NCI-H345 (cell line): ENCODE measurements around the gene PDPK1.
"Not testable (repeated sequence)": the region's sequence is repeated elsewhere in the genome, so short reads cannot be mapped to it uniquely, and the experiment has no call there.

ENCODE experiments used
- DNase-seq: peaks from one replicate; lab custom pipeline; 2025; lab: John Stamatoyannopoulos, UW

PDPK1 gene

DNA sequence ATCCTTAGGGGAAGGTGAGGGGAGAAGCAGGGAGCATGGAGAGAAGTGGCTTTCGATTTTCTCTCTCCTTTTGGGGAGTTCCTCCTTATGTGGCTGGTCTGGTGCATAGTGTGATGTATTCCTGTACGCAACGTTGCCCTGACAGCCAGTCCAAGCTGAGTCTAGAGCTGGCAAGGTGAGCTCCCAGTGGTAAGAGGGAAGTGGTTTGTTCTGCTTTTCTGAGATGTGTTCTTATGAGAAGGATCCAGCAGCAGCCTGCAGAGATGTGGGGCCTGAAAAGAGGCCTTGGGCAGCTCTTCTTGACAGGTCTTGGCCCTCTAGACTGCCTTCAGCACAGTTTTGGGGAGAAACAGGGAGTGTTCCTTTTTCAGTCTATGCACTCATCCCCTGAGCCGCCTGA lies 3.1 kb downstream of the PDPK1 start:
- DNase-seq: not testable (repeated sequence)

DNA sequence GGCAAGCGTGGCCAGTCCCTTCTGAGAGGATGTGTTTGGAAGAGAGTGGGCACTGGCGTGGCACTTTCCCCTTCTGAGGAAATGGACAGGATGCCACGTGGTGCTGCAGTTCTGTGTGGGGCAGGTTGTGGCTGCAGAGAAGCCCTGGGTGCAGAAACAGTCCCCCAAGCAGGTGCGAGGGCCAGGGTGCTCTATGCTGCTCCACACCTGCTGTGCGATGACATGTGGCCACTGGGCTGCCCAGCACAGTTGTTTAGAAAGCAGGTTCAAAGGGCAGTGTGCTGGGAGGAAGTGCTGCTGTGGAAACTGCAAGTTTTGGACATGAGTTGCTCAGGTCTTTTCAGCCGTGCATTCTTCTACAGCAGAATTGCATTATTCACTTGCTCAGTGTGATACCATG lies 3.6 kb downstream of the PDPK1 start:
- not testable (repeated sequence) for DNase-seq

DNA sequence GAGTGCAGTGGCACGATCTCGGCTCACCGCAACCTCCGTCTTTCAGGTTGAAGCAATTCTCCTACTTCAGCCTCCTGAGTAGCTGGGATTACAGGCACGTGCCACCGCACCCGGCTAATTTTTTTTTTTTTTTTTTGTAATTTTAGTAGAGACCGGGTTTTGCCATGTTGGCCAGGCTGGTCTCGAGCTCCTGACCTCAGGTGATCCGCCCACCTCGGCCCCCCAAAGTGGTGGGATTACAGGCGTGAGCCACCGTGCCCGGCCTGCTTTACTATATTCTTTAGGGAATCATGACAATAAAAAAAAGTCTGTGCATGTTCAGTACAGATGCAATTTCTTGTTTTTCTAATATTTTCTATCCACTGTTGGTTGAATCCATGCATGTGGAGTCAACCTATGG lies 6.0 kb downstream of the PDPK1 start:
- DNase-seq: not testable (repeated sequence)

DNA sequence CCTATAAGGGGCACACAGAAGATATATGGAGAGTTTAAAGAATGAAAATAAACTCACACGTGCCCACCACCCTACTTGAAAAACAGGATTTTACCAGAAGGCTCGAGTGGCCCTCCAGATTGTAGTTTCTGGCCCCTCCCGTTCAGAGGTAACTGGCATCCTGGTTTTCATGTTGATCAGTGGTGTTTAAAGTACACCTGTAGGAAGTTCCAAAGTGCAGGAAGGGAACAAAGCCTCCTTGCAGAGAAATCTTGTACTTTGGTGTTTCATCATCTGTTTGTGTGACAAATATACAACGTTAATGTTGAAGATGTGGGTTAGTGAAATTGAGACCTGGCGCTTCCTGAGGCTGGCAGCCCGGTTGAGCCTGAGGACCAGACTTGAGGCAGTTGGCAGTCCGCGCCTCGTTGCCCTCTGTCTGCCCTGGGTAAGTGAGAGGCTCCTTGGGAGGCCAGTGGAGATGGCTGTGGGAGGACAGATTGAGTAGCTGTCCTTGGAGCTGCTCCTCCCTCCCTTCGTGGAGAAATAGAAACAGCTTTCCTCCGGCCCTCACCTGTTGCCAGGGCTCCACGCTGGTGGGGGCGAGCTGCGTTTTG lies 12.6 kb downstream of the PDPK1 start:
- not testable (repeated sequence) for DNase-seq

DNA sequence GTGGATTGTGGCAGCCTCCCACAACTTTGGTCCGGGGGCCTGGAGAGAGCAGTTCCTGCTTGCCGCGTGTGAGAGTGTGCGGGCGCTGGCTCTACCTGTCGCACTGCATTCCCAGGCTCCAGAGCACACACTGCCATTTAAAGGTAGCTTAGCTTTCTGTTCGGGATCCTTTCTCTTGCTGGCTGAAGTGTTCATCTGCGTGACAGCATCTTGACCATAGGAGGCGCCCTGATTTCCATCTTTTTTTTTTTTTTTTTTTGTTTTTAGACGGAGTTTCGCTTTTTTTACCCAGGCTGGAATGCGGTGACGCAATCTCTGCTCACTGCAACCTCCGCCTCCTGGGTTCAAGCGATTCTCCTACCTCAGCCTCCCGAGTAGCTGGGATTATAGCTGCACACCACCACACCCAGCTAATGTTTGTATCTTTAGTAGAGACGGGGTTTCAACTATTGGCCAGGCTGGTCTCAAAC lies 13.6 kb downstream of the PDPK1 start:
- DNase-seq: not testable (repeated sequence)

DNA sequence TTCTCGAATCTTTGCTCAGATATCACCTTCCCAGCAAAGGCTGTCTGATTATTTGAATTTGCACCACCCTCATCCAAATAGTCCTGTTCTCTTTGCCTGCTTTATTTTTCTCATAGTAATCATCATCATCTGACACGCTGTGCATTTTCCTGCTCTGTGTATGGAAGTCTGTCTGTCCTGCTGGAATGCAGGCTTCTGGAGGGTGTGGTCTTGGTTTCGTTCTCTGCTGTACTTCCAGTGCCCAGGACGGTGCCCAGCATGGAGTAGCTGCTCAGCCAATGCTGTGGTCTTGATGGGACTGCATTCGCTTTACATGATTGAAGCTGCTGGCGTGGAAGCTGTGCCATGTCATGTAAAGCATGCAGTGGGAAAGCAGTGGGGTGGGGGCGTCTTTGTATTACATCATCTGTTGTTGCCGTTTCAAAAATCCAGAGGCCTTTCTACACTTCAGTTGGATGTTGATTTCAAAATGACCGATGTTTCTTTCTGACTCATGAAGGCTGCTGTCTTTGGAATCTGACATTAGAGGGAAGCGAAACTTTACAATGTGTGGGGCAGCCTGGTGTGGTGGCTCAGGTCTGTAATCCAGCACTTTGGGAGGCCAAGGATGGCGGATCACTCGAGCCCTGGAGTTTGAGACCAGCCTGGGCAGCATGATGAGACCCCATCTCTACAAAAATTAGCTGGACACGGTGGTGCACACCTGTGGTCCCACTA lies 17.0 kb downstream of the PDPK1 start:
- DNase-seq: not testable (repeated sequence)

DNA sequence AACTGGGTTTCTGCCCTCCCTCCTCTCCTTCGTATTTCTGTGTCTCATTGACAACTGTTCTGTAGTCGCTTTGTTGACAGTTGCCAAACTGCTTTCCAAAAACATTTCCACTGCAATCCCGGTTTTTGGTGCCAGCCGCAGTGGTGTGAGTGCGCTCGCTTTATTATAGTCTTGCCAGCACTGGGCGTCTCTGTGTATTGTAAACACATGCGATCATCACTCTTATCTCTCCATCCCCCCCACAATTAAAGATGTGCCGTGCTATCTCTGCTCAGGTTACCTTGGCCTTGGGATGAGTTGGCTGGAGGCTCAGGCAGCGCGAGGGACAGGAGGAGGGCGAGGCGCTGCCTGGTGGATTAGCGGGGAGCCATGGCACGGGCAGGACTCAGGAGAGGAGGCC lies 19.3 kb downstream of the PDPK1 start:
- DNase-seq: not testable (repeated sequence)

DNA sequence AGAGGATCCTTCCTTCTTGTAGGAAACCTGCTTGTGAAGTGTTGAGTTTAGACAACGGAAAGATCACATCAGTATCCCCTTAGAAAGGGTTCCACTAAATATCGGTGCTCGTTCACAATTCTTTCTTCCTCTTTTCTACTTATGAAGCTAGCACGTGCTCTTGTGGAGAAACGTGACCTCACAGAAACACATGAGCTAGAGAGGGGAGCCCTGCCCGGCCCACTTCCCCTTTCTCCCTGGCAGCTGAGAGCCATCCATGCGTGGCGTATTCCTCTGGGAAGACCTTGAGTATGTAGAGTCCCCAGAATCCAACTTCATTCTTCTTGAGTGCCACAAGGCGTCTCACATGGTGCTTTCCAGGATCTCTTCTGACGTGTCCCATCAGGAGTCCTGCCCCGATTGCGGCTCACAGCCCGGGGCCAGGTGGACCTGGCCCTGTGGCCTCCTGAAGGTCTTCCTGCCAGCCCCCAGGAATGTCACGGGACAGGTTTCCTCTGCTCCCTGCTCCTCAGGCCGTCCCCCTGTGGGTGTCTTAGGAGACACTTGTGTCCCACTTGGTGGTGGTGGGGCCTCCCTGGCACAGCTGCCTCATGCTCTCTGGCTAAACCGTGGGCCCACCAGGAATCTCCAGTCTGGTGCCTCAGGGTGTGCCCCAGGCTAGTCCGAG lies 22.4 kb downstream of the PDPK1 start:
- not testable (repeated sequence) for DNase-seq

DNA sequence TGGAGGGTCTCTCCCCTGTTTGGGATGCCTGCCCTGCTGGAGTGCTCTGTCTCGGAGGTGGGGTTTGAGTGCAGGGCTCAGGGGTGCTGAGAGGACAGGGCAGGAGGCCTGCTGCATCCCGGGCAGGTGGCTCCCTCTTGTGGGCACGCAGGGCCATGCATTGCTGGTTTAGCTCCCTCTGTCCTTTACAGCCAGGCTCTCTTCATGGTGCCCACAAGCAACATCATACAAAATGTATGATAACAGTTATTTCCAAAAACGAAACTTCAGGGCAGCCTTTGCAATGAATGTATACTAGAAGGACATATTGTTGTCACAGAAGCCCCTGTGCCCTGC lies 22.9 kb downstream of the PDPK1 start:
- DNase-seq: not testable (repeated sequence)

DNA sequence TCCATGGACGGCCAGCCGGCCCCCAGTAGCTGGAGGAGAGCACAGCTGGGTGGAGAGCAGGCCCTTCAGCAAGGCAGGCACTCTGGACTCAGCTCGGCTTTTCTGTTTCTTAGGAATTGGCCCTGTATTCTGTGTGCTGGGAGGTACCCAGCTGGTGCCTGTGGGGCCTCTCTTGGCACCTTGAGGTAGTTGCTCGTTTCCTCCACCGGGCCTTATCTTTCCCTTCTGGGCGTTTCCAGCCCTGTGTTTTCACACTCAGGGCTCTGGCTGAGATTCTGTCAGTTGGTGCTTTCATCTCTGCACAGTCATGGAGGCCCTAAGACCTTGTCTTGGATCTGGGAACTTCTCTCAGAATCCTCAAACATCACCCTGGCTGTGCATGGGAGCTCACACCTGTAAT lies 29.7 kb downstream of the PDPK1 start:
- not testable (repeated sequence) for DNase-seq

DNA sequence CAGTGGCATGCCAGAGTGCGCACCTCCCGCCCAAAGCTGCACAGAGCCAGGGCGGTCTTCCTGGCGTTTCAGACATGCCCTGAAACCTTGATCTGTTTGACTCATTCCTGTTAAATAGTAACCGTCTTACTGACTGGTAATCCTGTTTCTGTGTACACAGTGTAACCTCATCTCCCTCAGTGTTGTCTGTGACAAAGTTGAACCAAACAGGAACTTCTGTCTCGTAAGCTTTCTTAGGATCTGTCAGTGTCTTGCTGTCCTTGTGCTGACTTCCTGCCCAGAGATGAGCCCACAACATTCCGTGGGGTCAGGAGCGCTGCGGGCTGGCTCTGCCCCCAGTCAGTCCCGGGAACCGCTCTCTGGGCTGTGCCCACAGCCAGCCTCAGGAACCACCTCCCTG lies 30.8 kb downstream of the PDPK1 start:
- not testable (repeated sequence) for DNase-seq

DNA sequence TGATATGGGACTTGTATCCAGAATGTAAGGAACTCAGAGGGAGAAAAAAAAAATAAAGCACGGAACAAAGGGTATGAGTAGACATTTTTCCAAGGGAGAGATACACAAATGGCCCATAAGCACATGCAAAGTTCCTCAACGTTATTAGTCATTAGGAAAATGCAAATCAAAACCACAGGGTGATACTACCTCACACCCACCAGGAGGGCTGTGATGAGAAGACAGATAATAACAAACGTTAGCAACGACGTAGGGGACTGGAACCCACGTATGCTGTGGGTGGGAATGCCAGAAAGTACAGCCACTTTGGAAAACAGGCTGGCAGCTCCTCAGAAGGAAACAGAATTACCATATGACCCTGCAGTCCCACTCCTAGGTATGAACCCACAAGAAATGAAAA lies 34.9 kb downstream of the PDPK1 start:
- DNase-seq: not testable (repeated sequence)

DNA sequence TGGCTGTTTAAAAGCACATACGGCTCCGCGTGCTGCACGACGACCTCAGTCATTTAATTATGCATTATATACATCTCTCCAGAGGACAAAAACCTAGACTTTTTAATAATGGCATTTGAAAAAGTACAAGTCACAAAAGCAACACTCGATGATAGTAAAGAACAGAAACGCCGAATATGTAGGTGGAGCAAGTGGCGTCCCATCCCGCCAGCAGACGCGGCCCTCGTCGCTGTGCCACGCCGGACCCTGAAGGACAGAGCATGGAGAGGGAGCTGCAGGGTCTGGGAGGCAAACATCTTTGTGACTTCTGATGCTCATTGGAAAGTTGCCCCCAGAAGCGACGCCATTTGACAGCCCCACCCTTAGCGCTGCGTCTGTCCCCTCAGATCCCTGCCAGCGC lies 38.0 kb downstream of the PDPK1 start:
- DNase-seq: not testable (repeated sequence)

DNA sequence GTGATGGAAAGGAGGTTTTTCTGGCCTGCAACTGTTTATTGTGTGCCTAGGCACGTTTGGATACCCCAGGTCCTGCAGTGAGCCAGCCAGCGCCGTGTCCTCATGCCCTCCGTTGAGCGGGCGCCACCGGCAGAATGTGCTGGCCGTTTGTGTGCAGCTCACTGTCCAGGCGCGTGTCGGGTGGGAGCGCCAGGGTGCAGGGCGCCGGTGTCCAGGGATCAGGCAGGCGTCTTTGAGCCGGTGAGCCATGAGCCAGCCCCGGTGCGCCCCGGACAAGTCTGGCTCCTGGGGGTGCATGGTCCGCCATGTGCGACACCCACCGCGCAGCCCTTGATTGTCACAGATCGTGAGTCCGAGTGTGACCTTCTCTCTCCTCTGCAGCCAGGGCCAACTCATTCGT lies 39.2 kb downstream of the PDPK1 start:
- DNase-seq: not testable (repeated sequence)

DNA sequence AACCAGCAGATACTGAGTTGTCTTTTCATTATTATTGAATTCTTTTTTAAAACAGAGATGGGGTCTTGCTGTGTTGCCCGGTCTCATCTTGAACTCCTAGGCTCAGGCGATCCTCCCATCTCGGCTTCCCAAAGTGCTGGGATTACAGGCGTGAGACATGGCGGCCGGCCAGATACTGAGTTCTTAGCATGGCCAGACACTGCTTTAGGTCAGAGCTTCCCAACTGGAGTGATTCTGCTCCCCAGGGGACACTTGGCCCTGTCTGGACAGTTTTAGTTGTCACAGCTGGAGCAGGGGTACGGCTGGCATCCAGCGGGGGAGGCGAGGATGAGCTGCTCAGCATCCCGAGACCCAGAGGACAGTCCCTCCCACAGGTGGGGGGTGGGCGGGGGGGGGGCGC lies 41.1 kb downstream of the PDPK1 start:
- DNase-seq: not testable (repeated sequence)

DNA sequence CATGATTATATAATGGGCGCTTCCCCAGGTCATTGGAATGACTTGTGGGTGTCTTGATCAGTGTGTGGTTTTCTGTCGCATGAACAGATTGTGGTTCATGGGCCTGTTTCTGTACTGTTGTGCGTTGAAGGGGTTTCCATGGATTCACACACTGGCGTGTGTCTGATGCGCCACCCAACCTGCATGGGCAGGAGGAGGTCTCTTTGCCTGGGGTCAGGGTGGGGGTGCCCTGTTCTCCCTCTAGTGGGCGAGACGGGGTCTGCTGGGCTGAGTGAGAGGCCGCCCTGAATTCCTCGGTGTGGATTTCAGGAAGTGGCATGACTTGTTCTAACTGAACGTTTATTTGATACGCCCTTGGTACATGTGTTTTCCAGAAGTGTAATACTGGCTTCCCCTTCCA lies 42.3 kb downstream of the PDPK1 start:
- DNase-seq: not testable (repeated sequence)

DNA sequence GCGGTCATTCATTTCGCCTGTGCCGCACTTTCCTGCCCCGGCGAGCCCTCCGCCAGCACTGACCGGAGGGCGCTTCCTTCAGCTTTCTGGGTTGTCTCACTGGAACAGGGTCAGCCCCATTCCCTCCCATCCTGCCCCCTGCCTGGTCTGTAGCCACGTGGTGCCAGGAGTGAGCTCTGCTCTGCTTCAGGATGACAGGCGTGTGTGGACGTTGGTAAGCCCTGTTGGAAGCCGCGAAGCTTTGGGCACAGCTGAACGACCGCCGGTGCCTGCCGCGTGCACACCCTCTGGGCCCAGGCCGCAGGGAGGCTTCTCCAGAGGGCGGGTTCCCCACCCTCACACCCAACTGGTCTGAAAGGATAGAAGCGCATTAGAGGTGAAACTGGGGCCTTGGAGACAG lies 43.0 kb downstream of the PDPK1 start:
- DNase-seq: not testable (repeated sequence)

DNA sequence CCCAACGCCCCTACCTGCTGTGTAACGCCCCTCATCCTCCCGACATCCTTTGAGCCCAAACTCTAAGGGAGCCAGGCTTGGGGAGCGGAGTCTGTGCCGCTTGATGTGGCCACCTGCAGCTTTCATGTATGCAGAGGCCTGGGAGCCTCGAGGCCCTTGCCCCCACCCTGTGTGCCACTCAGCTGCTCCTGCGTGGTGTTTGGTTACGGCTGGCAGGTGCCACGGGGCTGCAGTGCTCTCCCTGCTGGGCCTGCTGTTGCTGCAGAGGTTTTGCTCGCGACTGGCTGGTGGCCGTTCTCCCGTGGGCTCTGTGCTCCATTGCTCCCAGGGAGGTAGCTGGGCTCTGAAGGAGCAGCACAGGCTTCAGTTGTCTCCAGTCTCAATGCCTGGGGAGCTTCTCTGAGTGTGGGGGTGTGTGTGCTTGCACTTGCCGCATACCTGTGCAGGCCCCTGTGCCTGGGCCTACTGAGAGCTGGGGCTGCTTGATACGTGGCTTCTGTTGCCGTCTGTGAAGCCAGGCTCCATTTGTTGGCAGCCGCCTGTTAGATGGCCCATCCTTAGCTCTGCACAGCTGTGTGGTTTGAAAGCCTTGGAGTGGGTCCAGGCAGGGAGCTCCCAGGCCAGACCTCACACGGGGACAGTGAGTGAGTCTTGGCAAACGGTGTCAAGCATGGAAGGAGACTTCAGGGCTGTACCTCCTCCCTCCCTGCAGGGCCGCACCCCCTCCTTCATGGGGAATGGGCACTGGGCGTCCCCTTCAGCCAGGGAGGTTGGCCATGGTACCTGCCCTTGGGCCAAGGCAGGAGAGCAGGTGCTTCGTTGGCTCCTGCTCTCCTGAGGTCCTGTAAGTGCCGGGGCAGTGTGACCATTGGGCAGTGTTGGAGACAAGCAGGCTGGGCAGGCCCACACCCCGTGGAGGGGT lies 47.2 kb downstream of the PDPK1 start:
- no peak for DNase-seq

DNA sequence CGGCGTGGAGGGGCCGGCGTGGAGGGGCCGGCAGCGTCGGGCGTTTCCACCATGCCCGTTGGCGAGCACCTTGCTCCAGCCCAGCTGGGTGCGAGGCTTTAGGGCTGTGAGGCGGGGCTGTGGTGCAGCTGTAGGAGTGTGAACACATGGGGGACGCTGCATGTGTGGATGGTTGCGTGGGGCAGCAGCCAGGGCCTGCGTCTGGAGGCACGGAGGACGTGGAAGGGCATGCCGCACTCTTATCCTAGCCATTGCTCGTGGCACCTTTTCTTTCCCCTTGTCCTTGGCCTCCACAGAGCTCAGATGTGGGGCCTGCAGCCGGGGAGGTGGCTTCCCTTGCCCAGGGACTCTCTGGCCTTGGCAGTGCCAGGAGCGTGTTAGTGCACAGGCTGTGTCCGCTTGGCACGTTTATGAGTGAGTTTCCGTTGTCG lies 47.8 kb downstream of the PDPK1 start:
- no peak for DNase-seq

DNA sequence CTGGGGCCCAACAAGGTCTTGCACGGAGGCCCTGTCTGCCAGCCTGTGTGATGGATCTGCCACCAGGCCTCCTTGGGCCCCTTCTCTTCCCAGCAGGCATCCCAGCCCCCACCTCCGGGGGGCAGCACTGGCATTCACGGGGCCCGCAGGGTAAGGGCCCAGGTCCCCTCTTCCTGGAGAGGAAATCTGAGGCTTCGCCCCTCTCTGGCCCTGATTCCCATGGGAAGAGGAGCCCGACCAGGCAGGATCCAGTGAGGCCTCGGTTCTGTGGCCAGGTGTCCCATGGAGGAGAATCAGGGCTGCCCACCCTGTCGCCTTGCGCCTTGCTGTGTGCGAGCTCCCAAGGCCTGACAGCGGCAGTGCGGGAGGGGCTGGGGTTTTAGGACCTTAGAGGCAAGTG lies 48.4 kb downstream of the PDPK1 start:
- DNase-seq: no peak

DNA sequence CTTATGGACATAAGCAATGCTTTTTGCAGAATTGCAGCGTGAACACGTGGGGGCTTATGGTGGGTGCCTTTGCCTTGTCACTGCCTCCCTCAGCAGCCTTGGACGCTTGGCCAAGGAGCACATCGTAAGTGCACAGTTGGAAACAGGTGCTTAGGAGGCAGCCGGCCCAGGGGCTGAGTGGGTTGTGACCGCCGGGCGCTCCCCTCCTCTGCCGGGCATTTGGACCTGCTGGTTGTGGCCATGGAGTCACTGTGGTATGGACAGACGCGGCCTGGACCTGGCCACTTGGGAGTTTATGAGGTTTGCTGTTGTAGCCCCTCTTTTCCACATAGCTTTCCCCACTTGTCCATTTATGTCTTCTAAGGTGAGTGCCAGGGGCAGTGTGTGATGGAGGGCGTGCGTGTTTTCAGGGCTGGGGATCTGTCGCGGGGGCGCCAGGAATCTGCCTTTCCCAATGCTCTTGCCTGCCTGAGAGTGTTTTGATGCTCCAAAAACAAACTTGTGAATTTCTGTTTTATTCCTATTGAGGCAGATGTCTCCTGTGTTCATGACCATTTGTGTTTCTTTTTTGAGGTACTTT lies 49.2 kb downstream of the PDPK1 start:
- no peak for DNase-seq
